HG02763 (cell line): Measurements from ENCODE around the gene RPRD1B.
"Not testable (repeated sequence)": the region's sequence is repeated elsewhere in the genome, so short reads cannot be mapped to it uniquely, and the experiment has no call there.

Experiments
- ATAC-seq: cut with Tn5 transposase; IDR thresholded peaks from one replicate; pipeline ENCODE4 v1.9.1; 2021; ENCODE audit warnings: mild to moderate bottlenecking, moderate library complexity; ENCODE audit not compliant: unreplicated experiment

Gene RPRD1B

GRCh38 chr20:38000293-38000692 is 33.3 kb upstream of the RPRD1B start:
- ATAC-seq, result no peak

GRCh38 chr20:38001173-38001875 is 32.2 kb upstream of the RPRD1B start:
- ATAC-seq, result no peak

GRCh38 chr20:38001981-38002380 is 31.6 kb upstream of the RPRD1B start:
- ATAC-seq, result no peak

DNA sequence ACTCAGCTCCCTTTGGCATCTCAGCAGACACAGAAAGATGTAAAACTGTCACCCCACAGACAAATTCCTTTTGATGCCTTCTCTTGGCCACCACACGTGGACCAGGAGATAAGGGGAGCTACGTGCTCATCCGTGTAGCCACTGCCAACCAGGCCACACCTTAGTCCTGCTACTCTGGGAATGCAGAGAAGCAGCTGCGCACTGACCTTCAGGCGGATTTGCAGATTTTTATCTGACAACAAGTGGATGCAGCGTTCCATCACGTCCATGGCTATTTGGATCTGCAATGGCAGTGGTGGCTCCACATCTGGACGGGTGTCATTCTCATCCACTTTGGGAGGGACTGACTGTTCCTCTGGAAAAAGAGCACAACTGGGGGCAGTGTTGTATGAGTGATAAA is 31.1 kb upstream of the RPRD1B start:
- no peak for ATAC-seq

DNA sequence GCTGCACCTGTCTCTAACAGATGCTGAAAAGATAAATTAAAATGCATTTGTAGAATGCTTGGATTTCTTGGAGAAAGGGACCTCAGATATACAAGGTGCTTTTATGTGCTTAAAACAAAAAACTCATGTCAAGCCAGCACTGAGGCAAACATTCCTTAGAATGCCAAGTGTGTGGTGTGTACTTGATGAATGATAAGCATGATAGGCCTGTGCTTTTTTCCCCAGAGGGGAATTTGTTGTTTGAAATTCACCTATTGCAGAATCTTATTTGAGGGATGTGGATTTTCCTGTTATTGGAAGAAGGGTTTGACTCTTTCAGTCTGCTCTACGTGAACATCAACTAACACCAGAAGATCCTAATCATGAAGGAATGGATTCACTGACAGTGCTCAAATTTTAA is 29.1 kb upstream of the RPRD1B start:
- no peak for ATAC-seq

DNA sequence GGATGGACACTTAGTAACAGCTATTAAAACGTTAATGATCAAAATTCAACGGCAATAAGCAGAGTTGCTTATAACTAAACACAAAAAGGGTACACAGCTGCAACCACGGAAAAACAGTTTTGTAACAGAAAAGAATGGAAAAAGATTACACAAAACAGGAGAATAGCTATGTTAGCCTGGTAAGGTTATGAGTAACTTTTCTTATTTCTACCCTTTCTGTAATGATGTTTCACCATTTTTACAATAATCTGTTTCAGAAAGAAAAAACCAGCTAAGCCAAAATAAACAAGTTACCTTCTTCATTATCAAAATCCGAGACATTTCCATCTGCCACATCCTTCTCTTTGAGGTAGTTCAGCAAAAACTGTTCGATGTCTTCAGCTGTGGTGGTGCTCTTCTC is 27.6 kb upstream of the RPRD1B start:
- no peak for ATAC-seq

GRCh38 chr20:38007526-38007925 is 26.0 kb upstream of the RPRD1B start:
- ATAC-seq, result no peak

GRCh38 chr20:38008233-38008944 is 25.2 kb upstream of the RPRD1B start:
- ATAC-seq, result no peak

DNA sequence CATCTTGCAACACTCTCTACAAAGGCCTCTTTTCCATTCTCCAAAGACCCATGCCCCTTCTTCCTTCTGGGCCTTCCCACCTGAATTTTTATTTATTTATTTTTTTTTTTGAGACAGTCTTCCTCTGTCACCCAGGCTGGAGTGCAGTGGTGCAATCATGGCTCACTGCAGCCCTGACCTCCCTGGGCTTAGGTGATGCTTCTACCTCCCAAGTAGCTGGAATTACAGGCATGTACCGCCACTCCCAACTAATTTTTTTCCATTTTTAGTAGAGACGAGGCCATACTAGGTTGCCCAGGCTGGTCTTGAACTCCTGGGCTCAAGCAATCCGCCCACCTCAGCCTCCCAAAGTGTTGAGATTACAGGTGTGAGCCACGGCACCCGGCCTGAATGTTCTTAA is 24.1 kb upstream of the RPRD1B start:
- not testable (repeated sequence) for ATAC-seq

- no peak for ATAC-seq
These were observed 21.9 kb upstream of the RPRD1B start for GRCh38 chr20:38011696-38012095.

DNA sequence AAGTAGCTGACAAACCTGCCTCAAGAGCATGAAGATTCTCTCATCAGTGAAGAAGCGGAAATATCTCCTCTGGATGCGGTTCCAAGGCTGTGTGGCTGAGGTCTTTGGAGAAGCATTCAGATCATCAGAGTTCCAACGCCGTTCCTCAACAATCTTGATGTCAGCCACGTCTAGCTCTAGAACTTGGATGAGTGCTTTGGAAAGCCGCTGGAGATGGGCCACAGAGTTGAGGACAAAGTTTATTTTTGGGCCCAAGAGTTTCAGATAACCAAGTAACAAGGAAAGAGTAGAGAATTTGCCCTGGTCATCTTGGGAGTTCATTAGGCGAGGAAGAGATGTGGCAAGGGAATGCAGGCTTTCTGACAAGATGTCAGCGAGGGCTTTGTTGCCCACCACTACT is 21.2 kb upstream of the RPRD1B start:
- no peak for ATAC-seq

DNA sequence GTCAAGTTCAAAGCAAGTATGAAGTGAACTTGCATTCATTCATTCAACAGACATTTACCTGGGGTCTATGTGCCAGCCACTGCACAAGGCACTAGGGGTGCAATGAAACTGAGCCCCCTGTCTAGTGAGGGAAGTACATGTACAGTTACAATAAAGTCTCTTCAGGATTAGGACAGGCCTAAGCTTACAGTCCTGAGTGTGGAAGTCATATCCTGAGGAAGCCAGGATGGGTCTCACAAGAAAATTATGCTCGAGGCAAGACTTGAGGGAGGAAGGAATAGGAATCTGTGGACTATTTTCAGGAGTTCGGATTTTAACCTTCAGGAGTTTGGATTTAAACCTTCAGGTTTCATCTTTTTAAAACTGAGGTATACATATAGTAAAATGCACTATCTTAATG is 19.7 kb upstream of the RPRD1B start:
- ATAC-seq, result no peak

GRCh38 chr20:38017959-38018358 is 15.6 kb upstream of the RPRD1B start:
- no peak for ATAC-seq

DNA sequence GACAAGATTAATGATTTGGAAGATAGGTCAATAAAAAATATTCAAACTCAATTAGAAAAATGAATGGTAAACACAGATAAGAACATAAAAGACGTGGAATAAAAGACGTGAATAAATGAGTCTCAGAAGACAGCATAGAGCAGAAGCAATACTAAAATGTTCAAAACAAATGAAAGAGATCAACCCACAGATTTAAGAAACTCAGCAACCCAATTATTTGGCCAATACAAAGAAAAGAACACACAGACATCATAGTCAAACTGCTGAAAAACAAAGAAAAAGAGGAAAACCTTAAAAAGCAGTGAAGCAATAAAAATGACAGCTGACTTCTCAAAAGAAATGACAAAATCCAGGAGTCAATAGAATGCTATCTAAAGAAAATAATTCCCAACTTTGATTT is 15.2 kb upstream of the RPRD1B start:
- no peak for ATAC-seq

DNA sequence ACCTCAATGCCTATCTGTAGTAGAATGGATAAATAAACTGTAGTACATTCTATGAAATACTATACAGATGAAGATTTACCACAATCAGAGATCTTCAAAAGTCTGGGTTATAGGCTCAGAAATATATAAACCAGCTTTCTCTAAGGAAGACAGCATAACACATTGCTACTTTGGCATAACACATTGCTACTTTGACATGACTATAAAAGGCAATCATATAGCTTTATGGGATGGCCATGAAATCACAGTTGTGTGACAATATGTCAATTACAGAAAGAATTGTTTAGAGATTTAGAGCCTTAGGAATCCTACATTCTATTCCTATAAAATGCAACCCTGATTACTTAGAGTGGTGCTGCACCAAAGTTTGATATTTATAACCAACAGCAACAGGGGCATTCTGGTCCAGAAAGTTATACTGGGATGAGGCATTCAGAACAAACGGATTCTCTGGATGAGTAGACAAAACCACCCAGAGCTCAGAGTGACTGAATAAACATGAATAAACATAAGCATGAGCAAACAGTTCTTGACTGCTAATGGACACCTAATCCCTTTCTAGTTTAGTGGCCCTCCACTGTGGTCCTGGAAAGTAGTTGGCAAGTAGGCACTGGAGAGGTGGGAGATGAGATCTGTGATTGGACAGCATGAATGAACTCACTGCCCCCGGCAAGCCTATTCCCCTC is 12.3 kb upstream of the RPRD1B start:
- no peak for ATAC-seq

- ATAC-seq, result no peak
These were observed 10.2 kb upstream of the RPRD1B start for GRCh38 chr20:38023181-38024001.

- ATAC-seq, result no peak
These were observed 9.1 kb upstream of the RPRD1B start for GRCh38 chr20:38024496-38024895.

DNA sequence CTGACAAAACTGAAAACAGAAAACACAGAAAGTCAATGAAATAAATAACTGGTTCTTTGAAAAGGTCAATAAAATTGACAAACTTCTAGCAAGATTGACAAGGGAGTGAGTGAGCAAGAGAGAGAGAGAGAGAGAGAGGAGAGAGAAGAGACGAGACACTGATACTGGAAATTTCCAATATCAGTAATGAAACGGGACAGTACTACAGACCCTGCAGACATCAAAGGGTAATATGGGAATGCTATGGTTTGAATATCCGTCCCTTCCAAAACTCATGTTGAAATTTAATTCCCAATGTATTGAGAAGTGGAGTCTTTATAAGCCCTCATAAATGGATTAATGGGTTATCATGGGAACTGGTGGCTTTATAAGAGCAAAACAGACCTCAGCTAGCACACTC is 4.1 kb upstream of the RPRD1B start:
- ATAC-seq, result no peak

GRCh38 chr20:38031957-38032356 is 1.6 kb upstream of the RPRD1B start:
- ATAC-seq, result no peak

DNA sequence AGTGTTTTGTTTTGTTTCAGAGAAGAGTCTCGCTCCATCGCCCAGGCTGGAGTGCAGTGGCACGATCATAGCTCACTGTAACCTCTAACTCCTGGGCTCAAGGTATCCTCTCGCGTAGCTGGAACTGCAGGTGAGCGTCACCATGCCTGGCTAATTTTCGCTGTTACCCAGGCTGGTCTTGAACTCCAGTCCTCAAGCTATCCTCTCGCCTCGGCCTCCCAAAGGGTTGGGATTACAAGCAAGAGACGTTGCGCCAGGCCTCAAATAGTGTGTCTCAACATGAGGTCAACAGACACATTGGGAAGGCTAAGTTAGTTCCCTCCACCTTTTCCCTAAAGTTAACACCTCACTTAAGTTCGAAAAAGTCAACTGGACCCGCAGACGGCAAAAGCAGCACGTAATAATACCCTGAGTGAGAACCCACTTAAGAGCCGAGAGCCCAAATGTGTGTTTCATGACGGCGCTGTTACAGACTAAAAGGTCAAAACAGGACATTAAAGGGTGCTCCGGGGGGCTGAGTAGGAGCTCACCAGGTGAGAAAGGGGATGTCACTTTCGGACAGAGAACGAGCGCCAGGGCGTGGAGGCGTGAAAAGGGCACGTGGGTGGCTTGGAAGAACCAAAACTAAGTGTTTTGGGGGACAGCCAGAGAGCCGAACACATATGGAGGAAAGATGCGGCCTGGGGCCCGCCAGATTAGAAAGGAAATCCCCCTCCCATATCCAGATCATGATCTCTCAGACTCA is 789 bp upstream of the RPRD1B start:
- peak; percentile 29 for ATAC-seq
